GM15510 (cell line): ENCODE measurements around the gene CLN3.

Source experiments
- POLR2A ChIP-seq: IDR thresholded peaks from 3 replicates; pipeline ENCODE4 v1.6.1; 2011; ENCODE audit warnings: borderline replicate concordance; ENCODE audit not compliant: insufficient read length; ENCODE audit errors: extremely low read depth

Gene CLN3

GRCh38 chr16:28501258-28502232 lies 9.7 kb upstream of the CLN3 start:
- no peak for TF ChIP-seq POLR2A

GRCh38 chr16:28499854-28500253 lies 8.0 kb upstream of the CLN3 start:
- no peak for TF ChIP-seq POLR2A

GRCh38 chr16:28498666-28499381 lies 7.0 kb upstream of the CLN3 start:
- no peak for TF ChIP-seq POLR2A

DNA sequence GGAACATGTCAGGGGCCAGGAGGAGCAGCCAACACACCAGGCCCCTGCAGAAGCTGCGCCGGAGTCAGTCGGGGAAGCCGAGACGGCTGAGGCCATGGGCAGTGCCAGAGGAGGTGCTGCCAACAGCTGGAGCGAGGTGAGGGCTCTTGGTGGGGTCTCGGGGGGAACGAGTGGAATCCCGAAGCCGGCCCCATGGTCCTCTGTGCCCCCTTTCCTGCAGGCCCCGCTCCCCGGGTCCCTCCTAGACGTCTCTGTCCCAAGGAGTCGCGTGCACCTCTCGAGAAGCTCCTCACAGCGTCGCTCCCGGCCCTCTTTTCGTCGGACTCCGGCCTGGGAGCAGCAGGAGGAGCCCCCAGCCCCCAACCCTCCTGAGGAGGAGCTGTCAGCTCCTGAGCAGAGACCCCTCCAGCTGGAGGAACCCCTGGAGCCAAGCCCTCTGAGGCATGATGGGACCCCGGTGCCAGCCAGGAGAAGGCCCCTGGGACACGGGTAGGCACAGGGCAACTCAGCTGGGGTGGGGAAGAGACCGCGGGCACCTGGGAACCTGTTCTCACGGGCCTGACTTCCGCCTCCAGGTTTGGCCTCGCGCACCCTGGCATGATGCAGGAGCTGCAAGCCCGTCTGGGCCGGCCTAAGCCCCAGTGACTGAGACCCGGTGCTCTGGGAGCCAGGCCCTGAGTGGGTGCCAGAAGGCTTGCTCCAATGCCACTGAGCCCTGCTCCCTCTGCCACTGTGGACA lies 6.2 kb upstream of the CLN3 start:
- no peak for TF ChIP-seq POLR2A

GRCh38 chr16:28497386-28497785 lies 5.5 kb upstream of the CLN3 start:
- TF ChIP-seq POLR2A = no peak

GRCh38 chr16:28496844-28497243 lies 5.0 kb upstream of the CLN3 start:
- no peak for TF ChIP-seq POLR2A

- TF ChIP-seq POLR2A = no peak
These were observed 4.2 kb upstream of the CLN3 start for GRCh38 chr16:28495795-28496749.

- no peak for TF ChIP-seq POLR2A
These were observed 3.4 kb upstream of the CLN3 start for GRCh38 chr16:28495098-28495793.

DNA sequence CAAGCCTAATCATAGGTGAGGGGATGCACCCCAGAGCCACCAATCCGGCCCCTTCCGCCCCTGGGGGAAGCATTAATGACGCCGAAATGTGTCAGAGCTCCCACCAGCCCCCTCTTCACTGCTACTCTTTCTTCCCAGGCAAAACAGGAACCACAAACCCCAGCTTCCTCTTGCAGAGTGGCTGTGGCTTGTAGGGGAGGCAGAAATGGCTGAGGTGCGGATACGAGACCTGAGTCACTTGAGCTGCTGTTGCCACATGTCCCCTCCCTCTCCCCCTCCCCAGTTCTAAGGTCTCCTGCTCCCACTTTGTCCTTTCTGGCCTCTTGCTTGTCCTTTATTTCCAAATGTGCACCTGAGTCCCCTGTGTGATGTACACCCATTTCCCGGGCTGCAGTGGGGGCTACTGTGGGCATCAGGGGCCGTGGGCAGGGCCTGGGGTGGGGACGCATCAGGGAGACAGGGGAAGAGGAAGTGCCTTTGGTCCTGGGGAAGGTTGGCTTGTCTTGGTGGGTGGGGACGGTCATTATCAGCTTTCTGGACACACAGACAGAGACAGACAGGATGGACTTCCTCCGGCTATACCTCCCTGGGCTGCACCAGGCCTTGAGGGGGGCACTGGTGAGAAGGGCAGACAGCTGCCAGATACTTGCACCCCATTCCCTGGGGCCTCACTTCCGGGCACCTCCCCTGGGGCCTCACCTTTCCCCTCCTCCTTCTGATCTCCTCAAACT lies 2.4 kb upstream of the CLN3 start, which contains the start of gene APOBR:
TSS of gene APOBR (plus strand) at position 523 of the 731 bp plus-strand sequence. CDS start at position 562, 39 bp downstream.
- peak; percentile 69 for TF ChIP-seq POLR2A

DNA sequence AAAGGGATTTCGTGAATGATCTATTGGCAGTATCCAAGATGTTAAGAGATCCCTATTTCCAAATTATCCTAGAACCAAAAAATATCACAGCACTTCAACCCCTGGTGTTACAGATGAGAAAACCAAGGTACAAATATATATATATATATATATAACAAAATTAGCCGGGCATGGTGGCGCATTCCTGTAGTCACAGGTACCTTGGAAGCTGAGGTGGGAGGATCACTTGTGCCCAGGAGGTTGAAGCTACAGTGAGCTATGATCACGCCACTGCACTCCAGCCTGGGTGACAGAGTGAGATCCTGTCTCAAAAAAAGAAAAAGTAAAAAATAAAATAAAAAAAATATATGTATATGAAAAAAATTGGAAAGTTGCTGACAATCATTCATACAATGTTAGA lies 637 bp upstream of the CLN3 start:
- no peak for TF ChIP-seq POLR2A

DNA sequence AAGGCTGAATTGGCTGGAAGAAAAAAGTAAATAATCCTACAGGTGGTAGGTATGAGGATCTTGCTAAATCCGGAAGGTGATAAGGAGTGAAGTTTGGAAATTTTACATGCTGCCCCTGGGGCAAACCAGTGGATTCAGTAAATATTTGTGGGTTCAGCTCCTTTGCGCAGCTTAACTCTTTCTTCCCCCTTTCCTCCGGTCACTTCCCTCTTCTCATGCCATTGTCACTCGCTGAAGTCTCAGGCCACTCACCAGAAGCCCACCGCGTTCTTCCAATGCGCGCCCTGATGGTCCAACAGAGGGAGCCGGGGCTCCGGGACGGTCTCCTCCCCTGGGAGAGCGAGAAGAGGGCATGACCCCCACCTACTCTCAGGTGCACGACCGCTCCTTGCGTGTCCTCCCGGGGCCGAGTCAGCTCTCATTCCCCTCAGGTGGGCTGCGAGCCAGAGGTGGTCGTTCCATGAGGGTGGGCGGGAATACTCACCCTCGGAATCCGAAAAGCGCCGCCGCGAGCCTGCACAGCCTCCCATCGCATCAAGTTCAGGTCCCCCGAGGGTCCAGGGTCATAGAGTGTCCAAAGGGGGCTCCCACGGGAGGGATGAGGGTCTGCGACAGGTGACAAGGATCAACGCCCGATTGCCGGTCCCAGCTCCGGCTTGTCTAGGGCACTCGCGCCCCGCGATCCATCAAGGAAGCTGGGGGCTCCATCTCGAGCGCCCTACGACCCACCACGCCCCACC lies 474 bp downstream of the CLN3 start:
- TF ChIP-seq POLR2A = no peak

DNA sequence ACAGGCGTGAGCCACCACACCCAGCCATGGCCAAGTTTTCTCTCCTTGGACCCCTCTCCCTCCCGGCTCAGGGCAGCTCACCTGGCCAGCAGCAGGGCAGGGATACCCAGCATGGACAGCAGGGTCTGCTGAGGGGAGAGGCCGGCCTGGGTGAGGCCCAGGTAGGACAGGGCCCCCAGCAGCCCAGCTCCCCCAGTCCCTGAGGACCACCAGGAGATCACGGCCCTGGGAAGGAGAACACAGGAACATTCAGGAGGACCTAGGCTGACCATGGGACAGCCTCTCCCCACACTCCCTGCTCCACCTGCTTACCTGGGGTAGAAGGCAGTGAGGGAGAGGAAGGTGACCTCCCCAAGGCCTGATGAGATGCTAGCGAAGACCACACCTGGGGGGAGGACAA lies 5.6 kb downstream of the CLN3 start:
- TF ChIP-seq POLR2A = no peak
